BJ (cell line): ENCODE results near the gene MGMT. TPM values are rescaled to one million over a fixed set of nuclear protein-coding genes. Genes with fewer than 3 reads are reported as not detected.

Experiments
- CTCF ChIA-PET: fragments of 350-600 bp; formaldehyde crosslinking; extraction: SDS; loops from one replicate; lab custom pipeline; 2021; ENCODE audit warnings: antibody characterized with exemption, inconsistent platforms; lab: Yijun Ruan, JAX
- POLR2A ChIA-PET: fragments of 300-600 bp; sonication (Branson Sonifier 250); formaldehyde crosslinking; extraction: SDS; loops from one replicate; lab custom pipeline; 2021; ENCODE audit warnings: antibody characterized with exemption; lab: Charles Lee
- DNase-seq: peaks from one replicate; pipeline ENCODE4 v3.0.0-alpha.2; 2011; ENCODE audit warnings: low read depth
- H3K27me3 ChIP-seq: 2 replicates; pipeline ENCODE4 v1.6.0; 2011; ENCODE audit warnings: low read length; ENCODE audit not compliant: control insufficient read depth, insufficient read depth
- H3K36me3 ChIP-seq: 2 replicates; pipeline ENCODE4 v1.5.1; 2011; ENCODE audit warnings: low read length; ENCODE audit not compliant: control insufficient read depth, insufficient read depth
- H3K4me3 ChIP-seq: 2 replicates; pipeline ENCODE4 v1.5.1; 2011; ENCODE audit warnings: low read depth, mild to moderate bottlenecking, control low read depth, low read length
- polyA plus RNA-seq: library from polyadenylated mRNA; depleted of rRNA; stranded (reverse); fragments of >200 nt; gene quantifications from 2 replicates; pipeline ENCODE4 v1.2.3, GENCODE V29; 2011
- TF ChIP-seq, protein P1 (sequence below): IDR thresholded peaks from 2 replicates; pipeline ENCODE4 v1.5.1; 2011; ENCODE audit warnings: low read depth, mild to moderate bottlenecking, control low read depth, inconsistent platforms, low read length, moderate library complexity; ENCODE audit not compliant: insufficient read depth

MGMT gene
- polyA plus RNA-seq, 1 experiment = 21.0 TPM

DNA sequence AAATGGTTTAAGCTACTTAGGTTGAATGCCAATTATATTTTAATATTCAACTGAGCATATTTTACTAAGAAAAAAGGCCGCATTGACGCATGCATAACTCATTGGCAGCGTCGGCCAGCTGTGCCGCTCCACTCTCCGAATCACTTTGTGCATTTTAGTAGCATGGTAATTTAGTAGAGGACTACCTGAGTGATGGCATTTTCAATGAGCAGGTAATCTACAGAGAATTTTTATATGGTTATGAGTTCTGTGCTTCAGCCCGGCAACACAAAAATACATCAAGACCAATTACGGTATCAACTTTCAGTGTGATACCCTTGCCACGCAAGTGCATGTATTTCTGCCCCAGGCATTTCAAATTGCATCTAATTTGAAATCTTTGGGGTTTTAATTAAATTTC is 249.8 kb downstream of the MGMT start:
- CTCF ChIA-PET = no interaction called here

DNA sequence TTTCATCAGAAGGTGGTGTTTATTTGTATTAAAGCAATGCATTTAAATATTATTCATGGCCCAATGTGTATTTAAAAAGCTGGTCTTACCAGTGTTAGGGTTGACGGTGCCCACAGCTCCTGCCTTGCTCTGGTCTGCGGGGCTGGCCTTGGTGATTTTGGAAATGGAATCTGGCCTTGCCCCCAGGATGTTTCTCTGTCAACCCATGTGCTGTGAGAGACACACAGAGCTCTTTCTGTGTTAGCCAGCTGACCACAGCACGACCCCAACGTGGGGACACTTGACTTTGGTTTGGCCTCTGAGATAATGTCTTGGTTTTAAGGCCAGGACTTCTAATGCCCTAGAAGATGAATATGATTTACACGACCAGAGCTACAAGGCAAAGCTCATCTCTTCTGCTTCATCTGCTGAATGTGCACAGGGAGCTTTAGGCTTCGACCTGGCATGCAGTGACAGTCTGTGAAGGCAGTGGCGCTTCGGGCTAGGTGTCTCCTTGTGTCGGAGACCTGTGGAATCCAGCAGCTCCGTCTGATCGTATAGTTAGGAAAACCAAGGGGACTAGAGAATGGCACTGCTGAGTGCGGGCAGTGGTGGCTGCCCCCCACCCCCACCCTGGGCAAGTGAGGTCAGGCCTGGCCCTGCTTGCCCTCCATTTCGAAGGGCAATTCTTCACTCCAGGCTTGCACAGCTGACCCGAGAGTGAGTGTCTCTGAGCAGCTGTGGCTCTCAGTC is 250.9 kb downstream of the MGMT start:
- Histone ChIP-seq H3K27me3 (no peaks in the 10 kb centered on the region), H3K4me3 (no peak overlapping the region), H3K36me3 (no peaks in the 10 kb centered on the region)
- no peak for DNase-seq
- TF ChIP-seq, protein P1, sequence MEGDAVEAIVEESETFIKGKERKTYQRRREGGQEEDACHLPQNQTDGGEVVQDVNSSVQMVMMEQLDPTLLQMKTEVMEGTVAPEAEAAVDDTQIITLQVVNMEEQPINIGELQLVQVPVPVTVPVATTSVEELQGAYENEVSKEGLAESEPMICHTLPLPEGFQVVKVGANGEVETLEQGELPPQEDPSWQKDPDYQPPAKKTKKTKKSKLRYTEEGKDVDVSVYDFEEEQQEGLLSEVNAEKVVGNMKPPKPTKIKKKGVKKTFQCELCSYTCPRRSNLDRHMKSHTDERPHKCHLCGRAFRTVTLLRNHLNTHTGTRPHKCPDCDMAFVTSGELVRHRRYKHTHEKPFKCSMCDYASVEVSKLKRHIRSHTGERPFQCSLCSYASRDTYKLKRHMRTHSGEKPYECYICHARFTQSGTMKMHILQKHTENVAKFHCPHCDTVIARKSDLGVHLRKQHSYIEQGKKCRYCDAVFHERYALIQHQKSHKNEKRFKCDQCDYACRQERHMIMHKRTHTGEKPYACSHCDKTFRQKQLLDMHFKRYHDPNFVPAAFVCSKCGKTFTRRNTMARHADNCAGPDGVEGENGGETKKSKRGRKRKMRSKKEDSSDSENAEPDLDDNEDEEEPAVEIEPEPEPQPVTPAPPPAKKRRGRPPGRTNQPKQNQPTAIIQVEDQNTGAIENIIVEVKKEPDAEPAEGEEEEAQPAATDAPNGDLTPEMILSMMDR = no peak
- ChIA-PET CTCF (no interaction called here), POLR2A (no interaction called here)

More for the DNA sequence above, 249.8 kb downstream of the MGMT start:
- H3K27me3 ChIP-seq = no peaks in the 10 kb centered on the region
- H3K4me3 ChIP-seq = no peak overlapping the region
- TF ChIP-seq, protein P1 = no peak
- no peaks in the 10 kb centered on the region for H3K36me3 ChIP-seq
- POLR2A ChIA-PET = no interaction called here
- no peak for DNase-seq

DNA sequence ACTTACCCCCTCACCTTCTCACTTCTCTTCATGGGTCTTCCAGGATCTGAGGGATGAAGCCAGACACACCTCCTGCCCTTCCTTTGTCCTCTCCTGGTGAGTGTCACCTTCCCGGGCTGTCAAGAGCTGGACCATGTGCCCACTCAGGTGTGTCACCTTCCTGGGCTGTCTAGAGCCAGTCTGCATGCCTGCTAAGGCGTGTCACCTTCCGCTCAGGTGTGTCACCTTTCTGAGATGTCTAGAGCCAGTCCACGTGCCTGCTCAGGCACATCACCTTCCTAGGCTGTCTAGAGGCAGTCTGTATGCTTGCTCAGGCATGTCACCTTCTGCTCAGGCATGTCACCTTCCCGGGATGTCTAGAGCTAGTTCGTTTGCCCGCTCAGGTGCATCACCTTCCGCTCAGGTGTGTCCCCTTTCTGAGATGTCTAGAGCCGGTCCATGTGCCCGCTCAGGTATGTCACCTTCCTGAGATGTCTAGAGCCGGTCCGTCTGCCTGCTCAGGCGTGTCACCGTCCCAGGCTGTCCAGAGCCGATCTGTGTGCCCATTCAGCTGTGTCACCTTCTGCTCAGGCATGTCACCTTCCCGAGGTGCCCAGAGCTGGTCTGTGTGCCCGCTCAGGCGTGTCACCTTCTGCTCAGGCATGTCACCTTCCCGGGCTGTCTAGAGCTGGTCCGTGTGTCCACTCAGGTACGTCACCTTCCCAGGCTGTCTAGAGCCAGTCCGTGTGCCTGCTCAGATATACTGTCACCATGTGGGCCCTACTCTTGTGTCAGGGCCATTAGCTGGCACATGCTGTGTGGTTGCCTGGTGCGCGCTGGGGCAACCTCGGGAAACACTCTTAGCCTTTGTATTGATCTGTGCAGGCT is 251.7 kb downstream of the MGMT start:
- POLR2A ChIA-PET = no interaction called here
- TF ChIP-seq, protein P1 = no peak
- Histone ChIP-seq H3K4me3 (no peak overlapping the region), H3K27me3 (no peaks in the 10 kb centered on the region), H3K36me3 (no peaks in the 10 kb centered on the region)
- CTCF ChIA-PET = no interaction called here
- no peak for DNase-seq

DNA sequence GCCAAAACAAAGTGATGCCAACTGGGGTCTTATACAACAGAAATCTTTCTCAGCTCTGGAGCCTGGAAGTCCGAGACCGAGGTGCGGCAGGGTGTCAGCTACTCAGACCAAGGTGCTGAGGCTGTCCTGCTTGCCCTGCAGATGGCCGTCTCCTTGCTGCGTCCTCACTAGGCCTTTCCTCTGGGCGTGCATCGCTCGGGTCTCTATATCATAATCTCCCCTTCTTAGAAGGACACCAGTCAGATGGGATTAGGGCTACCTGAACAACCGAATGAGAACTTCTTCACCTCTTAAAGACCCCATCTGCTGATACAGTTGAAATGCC is 252.3 kb downstream of the MGMT start:
- Histone ChIP-seq H3K36me3 (no peaks in the 10 kb centered on the region), H3K4me3 (no peak overlapping the region), H3K27me3 (no peaks in the 10 kb centered on the region)
- no peak for DNase-seq
- ChIA-PET CTCF (no interaction called here), POLR2A (no interaction called here)
- TF ChIP-seq, protein P1 = no peak

DNA sequence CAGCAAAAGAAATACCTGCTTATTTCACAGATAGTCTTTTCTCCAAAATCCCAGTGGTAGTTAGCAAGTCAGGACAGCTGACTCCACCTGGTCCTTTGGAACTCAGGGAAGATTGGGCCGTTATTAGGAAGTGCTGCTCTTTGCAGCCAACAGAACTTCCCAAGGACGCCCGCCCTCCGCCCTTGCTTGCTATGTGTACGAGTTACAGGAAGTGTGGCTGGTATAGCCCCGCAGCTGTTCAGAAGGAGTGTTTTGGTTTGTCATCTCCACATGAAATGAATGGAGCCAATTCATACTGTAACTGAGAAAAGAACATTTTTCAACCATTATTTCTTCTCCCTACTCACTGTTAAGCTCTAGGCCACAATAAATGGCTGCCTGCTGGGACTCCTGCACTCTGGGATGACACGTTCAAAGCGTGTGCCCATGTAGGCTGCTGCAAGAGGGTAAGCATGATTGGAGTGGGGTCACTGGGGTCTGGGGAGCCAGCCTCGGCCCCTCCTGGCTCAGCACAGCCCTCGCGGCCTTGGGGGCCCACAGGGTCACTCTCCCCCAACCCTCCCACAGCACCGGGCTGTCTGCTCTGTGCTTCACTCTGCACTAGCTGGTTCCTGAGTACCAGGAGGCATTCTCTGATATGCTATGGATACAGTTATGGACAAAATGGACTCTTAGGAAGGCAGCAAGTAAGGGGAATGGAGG is 253.0 kb downstream of the MGMT start:
- Histone ChIP-seq H3K27me3 (no peaks in the 10 kb centered on the region), H3K4me3 (no peak overlapping the region), H3K36me3 (no peaks in the 10 kb centered on the region)
- no peak for DNase-seq
- ChIA-PET POLR2A (no interaction called here), CTCF (no interaction called here)
- TF ChIP-seq, protein P1 = no peak
